ENCODE data around the gene KCNQ1. TPM values are rescaled to one million over a fixed set of nuclear protein-coding genes. Genes with fewer than 3 reads are reported as not detected.

Gene KCNQ1
- total RNA-seq, 1 experiment from 2014 or later, result 10.7 TPM

- peaks cover 9 to 14% of the 10 kb centered on the region in 2 experiments for H3K4me1 ChIP-seq (ENCODE audit: control insufficient read depth in 1 of 2, insufficient read depth in 2 of 2, low read length in 2 of 2)
- intact Hi-C loops (cut with micrococcal nuclease), result no loop called here
- ChIA-PET POLR2A (no interaction called here), RAD21 (ENCODE audit: low non-redundant PET in 1 of 2, low total read pairs in 2 of 2, uncharacterized antibody in 2 of 2, unreplicated experiment in 2 of 2) (no interaction called here), CTCF (no interaction called here)
- H2AFZ ChIP-seq (ENCODE audit: low read depth, low read length, poor library complexity, severe bottlenecking), result no peak overlapping the region
- BruUV-seq (replicated peaks), result no TSS peak
- H3K9ac ChIP-seq (ENCODE audit: low read length), result no peak overlapping the region
- H3K4me3 ChIP-seq (replicated peaks in 1 of 2; ENCODE audit: low read depth in 1 of 2, low read length in 2 of 2), result no peak overlapping the region
- no peaks in the 10 kb centered on the region for H3K27me3 ChIP-seq (ENCODE audit: insufficient read depth, low read length)
- H3K27ac ChIP-seq (ENCODE audit: low read depth, low read length), result no peak overlapping the region
- H3K79me2 ChIP-seq (ENCODE audit: insufficient read depth, low read length), result no peaks in the 10 kb centered on the region
- H3K9me3 ChIP-seq (ENCODE audit: control insufficient read depth in 1 of 2, insufficient read depth in 1 of 2, low read depth in 1 of 2, low read length in 2 of 2), result no peaks in the 10 kb centered on the region
- no peaks in the 10 kb centered on the region for H4K20me1 ChIP-seq (ENCODE audit: insufficient read depth)
- no peaks in the 10 kb centered on the region for H3K36me3 ChIP-seq (ENCODE audit: control insufficient read depth in 1 of 2, insufficient read depth in 2 of 2, low read length in 2 of 2)
- TF ChIP-seq MAX (IDR thresholded peaks at IDR 0.05) (no peak), YY1 (IDR thresholded peaks at IDR 0.05; ENCODE audit: extremely low read depth, insufficient replicate concordance, low read depth, low read length) (no peak), TCF7L2 (IDR thresholded peaks at IDR 0.05; ENCODE audit: borderline replicate concordance, extremely low read depth, insufficient read depth, insufficient read length) (no peak), SIN3A (IDR thresholded peaks at IDR 0.05; ENCODE audit: low read depth) (no peak), ATF3 (IDR thresholded peaks at IDR 0.05) (no peak), SRF (IDR thresholded peaks at IDR 0.05; ENCODE audit: low read depth) (no peak), CBX3 (IDR thresholded peaks at IDR 0.05; ENCODE audit: low read depth) (no peak), EZH2phosphoT487 (IDR thresholded peaks at IDR 0.05; ENCODE audit: borderline replicate concordance) (no peak), ZFX (IDR thresholded peaks at IDR 0.05) (no peak), EGR1 (IDR thresholded peaks at IDR 0.05; ENCODE audit: low read depth) (no peak), RAD21 (IDR thresholded peaks at IDR 0.05; ENCODE audit: low read depth) (no peak), ELF1 (IDR thresholded peaks at IDR 0.05; ENCODE audit: borderline replicate concordance, low read depth) (no peak)
- H3K4me2 ChIP-seq (ENCODE audit: low read length), result no peak overlapping the region
- ATAC-seq (no peak), DNase-seq (ENCODE audit: low read depth, low spot score) (no peak)
- H3K9me2 ChIP-seq (ENCODE audit: insufficient read depth), result no peaks in the 10 kb centered on the region
Measured at GRCh38 chr11:2754008-2754407, 309.2 kb downstream of the KCNQ1 start.

GRCh38 chr11:2755071-2755470, 310.3 kb downstream of the KCNQ1 start:
- RAD21 ChIA-PET (ENCODE audit: low non-redundant PET in 1 of 2, low total read pairs in 2 of 2, uncharacterized antibody in 2 of 2, unreplicated experiment in 2 of 2), result no interaction called here
- intact Hi-C loops (cut with micrococcal nuclease), result no loop called here

More at GRCh38 chr11:2755071-2755470, 310.3 kb downstream of the KCNQ1 start:
- Histone ChIP-seq H3K36me3 (ENCODE audit: control insufficient read depth in 1 of 2, insufficient read depth in 2 of 2, low read length in 2 of 2) (no peaks in the 10 kb centered on the region), H3K79me2 (ENCODE audit: insufficient read depth, low read length) (no peaks in the 10 kb centered on the region), H3K9me3 (ENCODE audit: control insufficient read depth in 1 of 2, insufficient read depth in 1 of 2, low read depth in 1 of 2, low read length in 2 of 2) (no peaks in the 10 kb centered on the region), H3K9ac (ENCODE audit: low read length) (no peak overlapping the region), H2AFZ (ENCODE audit: low read depth, low read length, poor library complexity, severe bottlenecking) (no peak overlapping the region), H3K4me2 (ENCODE audit: low read length) (no peak overlapping the region), H3K27me3 (ENCODE audit: insufficient read depth, low read length) (no peaks in the 10 kb centered on the region), H3K4me3 (replicated peaks in 1 of 2; ENCODE audit: low read depth in 1 of 2, low read length in 2 of 2) (no peak overlapping the region), H3K9me2 (ENCODE audit: insufficient read depth) (no peaks in the 10 kb centered on the region), H3K4me1 (ENCODE audit: control insufficient read depth in 1 of 2, insufficient read depth in 2 of 2, low read length in 2 of 2) (peaks cover 9 to 14% of the 10 kb centered on the region in 2 experiments), H3K27ac (ENCODE audit: low read depth, low read length) (no peak overlapping the region), H4K20me1 (ENCODE audit: insufficient read depth) (no peaks in the 10 kb centered on the region)
- POLR2A ChIA-PET, result no interaction called here
- no peak for ATAC-seq
- BruUV-seq (replicated peaks), result no TSS peak
- DNase-seq (ENCODE audit: low read depth, low spot score), result no peak
- CTCF ChIA-PET, result no interaction called here
- TF ChIP-seq POLR2A (IDR thresholded peaks at IDR 0.05; ENCODE audit: borderline replicate concordance, extremely low read depth, insufficient read depth, insufficient read length), result no peak
- TF ChIP-seq MAX (IDR thresholded peaks at IDR 0.05), result no peak
- TF ChIP-seq FOSL1 (IDR thresholded peaks at IDR 0.05; ENCODE audit: low read depth), result no peak
- no peak for TF ChIP-seq YY1 (IDR thresholded peaks at IDR 0.05; ENCODE audit: extremely low read depth, insufficient replicate concordance, low read depth, low read length)
- TF ChIP-seq ATF3 (IDR thresholded peaks at IDR 0.05), result no peak
- TF ChIP-seq ZFX (IDR thresholded peaks at IDR 0.05), result no peak
- TF ChIP-seq CEBPB (IDR thresholded peaks at IDR 0.05; ENCODE audit: low read depth), result no peak
- no peak for TF ChIP-seq CBX3 (IDR thresholded peaks at IDR 0.05; ENCODE audit: low read depth)
- TF ChIP-seq RAD21 (IDR thresholded peaks at IDR 0.05; ENCODE audit: low read depth), result no peak
- TF ChIP-seq ZNF274 (IDR thresholded peaks at IDR 0.05; ENCODE audit: low read depth, low read length), result no peak
- TF ChIP-seq TCF7L2 (IDR thresholded peaks at IDR 0.05; ENCODE audit: borderline replicate concordance, extremely low read depth, insufficient read depth, insufficient read length), result no peak
- no peak for TF ChIP-seq ZBTB33 (IDR thresholded peaks at IDR 0.05; ENCODE audit: extremely low read depth, insufficient replicate concordance, low read length)
